ENCODE results near the gene VAPB.

Gene VAPB

GRCh38 chr20:58449681-58450221 lies 60.7 kb downstream of the VAPB start:
- Histone ChIP-seq H4K20me1 (ENCODE audit: insufficient read depth, low read length) (peaks cover 29% of the 10 kb centered on the region), H2AFZ (ENCODE audit: low read depth, low read length) (no peak overlapping the region), H3K27me3 (ENCODE audit: low read depth, low read length) (no peaks in the 10 kb centered on the region), H3K79me2 (ENCODE audit: low read length) (peaks cover 8% of the 10 kb centered on the region; the same call in 1 of the 2 replicates), H3K9me3 (ENCODE audit: insufficient read depth, low read length) (peaks cover 10% of the 10 kb centered on the region; the same call in 1 of the 2 replicates), H3K4me2 (ENCODE audit: low read length) (peak overlapping the region; percentile 84), H3K27ac (ENCODE audit: low read length) (peak overlapping the region; percentile 72), H3K4me3 (ENCODE audit: low read length) (peak overlapping the region; percentile 65), H3K36me3 (replicated peaks; ENCODE audit: low read depth, low read length) (peaks cover 65% of the 10 kb centered on the region), H3K4me1 (ENCODE audit: low read length) (peaks cover 37% of the 10 kb centered on the region), H3K9ac (ENCODE audit: low read length) (peak overlapping the region; percentile 39)
- no peak; the same call in 1 of the 2 replicates for TF ChIP-seq CTCF (IDR thresholded peaks at IDR 0.05; ENCODE audit: low read depth, low read length)

- peak overlapping the region; percentile 65 for H3K4me3 ChIP-seq (ENCODE audit: low read length)
- H3K79me2 ChIP-seq (ENCODE audit: low read length), result peaks cover 8% of the 10 kb centered on the region; the same call in 1 of the 2 replicates
- H4K20me1 ChIP-seq (ENCODE audit: insufficient read depth, low read length), result peaks cover 27% of the 10 kb centered on the region
- H3K27me3 ChIP-seq (ENCODE audit: low read depth, low read length), result no peaks in the 10 kb centered on the region
- TF ChIP-seq CTCF (IDR thresholded peaks at IDR 0.05; ENCODE audit: low read depth, low read length) (no peak), EZH2phosphoT487 (IDR thresholded peaks at IDR 0.05; ENCODE audit: low read depth) (no peak)
- H3K36me3 ChIP-seq (replicated peaks; ENCODE audit: low read depth, low read length), result peaks cover 65% of the 10 kb centered on the region
- peak overlapping the region; percentile 84 for H3K4me2 ChIP-seq (ENCODE audit: low read length)
- H3K4me1 ChIP-seq (ENCODE audit: low read length), result peaks cover 37% of the 10 kb centered on the region
- H2AFZ ChIP-seq (ENCODE audit: low read depth, low read length), result no peak overlapping the region
- H3K27ac ChIP-seq (ENCODE audit: low read length), result peak overlapping the region; percentile 72
- peaks cover 14% of the 10 kb centered on the region; the same call in 1 of the 2 replicates for H3K9me3 ChIP-seq (ENCODE audit: insufficient read depth, low read length)
- peak overlapping the region; percentile 39 for H3K9ac ChIP-seq (ENCODE audit: low read length)
Measured at GRCh38 chr20:58450254-58450653, 61.2 kb downstream of the VAPB start.

GRCh38 chr20:58452667-58453255 lies 63.7 kb downstream of the VAPB start:
- peaks cover 35% of the 10 kb centered on the region for H3K4me1 ChIP-seq (ENCODE audit: low read length)
- peaks cover 8% of the 10 kb centered on the region; the same call in 1 of the 2 replicates for H3K79me2 ChIP-seq (ENCODE audit: low read length)
- H3K4me2 ChIP-seq (ENCODE audit: low read length), result no peak overlapping the region
- H3K9ac ChIP-seq (ENCODE audit: low read length), result no peak overlapping the region
- H4K20me1 ChIP-seq (ENCODE audit: insufficient read depth, low read length), result peaks cover 16% of the 10 kb centered on the region
- H3K27me3 ChIP-seq (ENCODE audit: low read depth, low read length), result peaks cover 4% of the 10 kb centered on the region; the same call in 1 of the 2 replicates
- H3K36me3 ChIP-seq (replicated peaks; ENCODE audit: low read depth, low read length), result peaks cover 72% of the 10 kb centered on the region
- peaks cover 14% of the 10 kb centered on the region; the same call in 1 of the 2 replicates for H3K9me3 ChIP-seq (ENCODE audit: insufficient read depth, low read length)
- no peak overlapping the region for H3K27ac ChIP-seq (ENCODE audit: low read length)
- TF ChIP-seq EZH2phosphoT487 (IDR thresholded peaks at IDR 0.05; ENCODE audit: low read depth), result no peak
- no peak overlapping the region for H3K4me3 ChIP-seq (ENCODE audit: low read length)
- H2AFZ ChIP-seq (ENCODE audit: low read depth, low read length), result no peak overlapping the region

- H2AFZ ChIP-seq (ENCODE audit: low read depth, low read length), result no peak overlapping the region
- H3K4me3 ChIP-seq (ENCODE audit: low read length), result no peak overlapping the region
- H4K20me1 ChIP-seq (ENCODE audit: insufficient read depth, low read length), result peaks cover 14% of the 10 kb centered on the region
- H3K27ac ChIP-seq (ENCODE audit: low read length), result no peak overlapping the region
- H3K9ac ChIP-seq (ENCODE audit: low read length), result no peak overlapping the region
- H3K27me3 ChIP-seq (ENCODE audit: low read depth, low read length), result peaks cover 4% of the 10 kb centered on the region; the same call in 1 of the 2 replicates
- no peak for TF ChIP-seq EZH2phosphoT487 (IDR thresholded peaks at IDR 0.05; ENCODE audit: low read depth)
- no peak for TF ChIP-seq CTCF (IDR thresholded peaks at IDR 0.05; ENCODE audit: low read depth, low read length)
- no peak overlapping the region for H3K4me2 ChIP-seq (ENCODE audit: low read length)
- H3K9me3 ChIP-seq (ENCODE audit: insufficient read depth, low read length), result peaks cover 14% of the 10 kb centered on the region; the same call in 1 of the 2 replicates
- peaks cover 36% of the 10 kb centered on the region for H3K4me1 ChIP-seq (ENCODE audit: low read length)
- H3K36me3 ChIP-seq (replicated peaks; ENCODE audit: low read depth, low read length), result peaks cover 74% of the 10 kb centered on the region
- H3K79me2 ChIP-seq (ENCODE audit: low read length), result peaks cover 8% of the 10 kb centered on the region; the same call in 1 of the 2 replicates
Measured at GRCh38 chr20:58453391-58453790, 64.4 kb downstream of the VAPB start.

Data from OCI-LY3 (cell line).